Measurements from ENCODE around the gene ERC2.

The ERC2 gene

GRCh38 chr3:55631766-55632331 lies 836.4 kb downstream of the ERC2 start:
- no peak for DNase-seq

- DNase-seq: no peak
Observed at GRCh38 chr3:55630921-55631299, 837.4 kb downstream of the ERC2 start.

GRCh38 chr3:55630280-55630920 lies 837.9 kb downstream of the ERC2 start:
- DNase-seq: no peak

GRCh38 chr3:55629432-55629831 lies 838.8 kb downstream of the ERC2 start:
- DNase-seq: no peak

- DNase-seq: no peak
Observed at GRCh38 chr3:55626279-55626665, 842.0 kb downstream of the ERC2 start.

GRCh38 chr3:55624238-55624637 lies 844.0 kb downstream of the ERC2 start:
- peak in 15 of 56 donors; percentile 4 to 43 (median 13) for DNase-seq

- DNase-seq: no peak
Observed at GRCh38 chr3:55623786-55624185, 844.5 kb downstream of the ERC2 start.

- DNase-seq: no peak
Observed at GRCh38 chr3:55622733-55623132, 845.5 kb downstream of the ERC2 start.

- DNase-seq: no peak
Observed at GRCh38 chr3:55622116-55622515, 846.2 kb downstream of the ERC2 start.

- DNase-seq: no peak
Observed at GRCh38 chr3:55621648-55622047, 846.6 kb downstream of the ERC2 start.

GRCh38 chr3:55621026-55621422 lies 847.2 kb downstream of the ERC2 start:
- no peak for DNase-seq

- DNase-seq: peak in 1 of 56 donors; percentile 11
Observed at GRCh38 chr3:55620351-55621025, 847.8 kb downstream of the ERC2 start.

- no peak for DNase-seq
Observed at GRCh38 chr3:55619046-55619808, 849.0 kb downstream of the ERC2 start.

GRCh38 chr3:55617385-55617784 lies 850.9 kb downstream of the ERC2 start:
- DNase-seq: no peak

GRCh38 chr3:55616803-55617202 lies 851.5 kb downstream of the ERC2 start:
- DNase-seq: no peak

- DNase-seq: peak in 3 of 56 donors; percentile 5 to 33 (median 22)
Observed at GRCh38 chr3:55615694-55616295, 852.5 kb downstream of the ERC2 start.

- DNase-seq: no peak
Observed at GRCh38 chr3:55615039-55615693, 853.1 kb downstream of the ERC2 start.

- DNase-seq: no peak
Observed at GRCh38 chr3:55611121-55611520, 857.1 kb downstream of the ERC2 start.

- DNase-seq: no peak
Observed at GRCh38 chr3:55609230-55609827, 858.9 kb downstream of the ERC2 start.

GRCh38 chr3:55608301-55608937 lies 859.8 kb downstream of the ERC2 start:
- DNase-seq: no peak
